H9 (cell line): ENCODE data around the gene ODC1. TPM values are rescaled to one million over a fixed set of nuclear protein-coding genes. Genes with fewer than 3 reads are reported as not detected.

Source experiments
- DNase-seq: peaks from one replicate; pipeline ENCODE4 v3.0.0-alpha.2; 2017
- H2AFZ ChIP-seq: one replicate; pipeline ENCODE4 v1.6.1; 2013; ENCODE audit warnings: mild to moderate bottlenecking, low read length, control low read depth, moderate library complexity
- H2AK5ac ChIP-seq: 2 replicates; pipeline ENCODE4 v1.6.1; 2013; ENCODE audit warnings: low read length, control low read depth, mixed read lengths; ENCODE audit not compliant: insufficient read length
- H2BK120ac ChIP-seq: one replicate; pipeline ENCODE4 v1.6.1; 2013; ENCODE audit warnings: low read depth, mild to moderate bottlenecking, low read length, control low read depth, inconsistent platforms; ENCODE audit not compliant: poor library complexity, severe bottlenecking
- H2BK12ac ChIP-seq: 2 replicates; pipeline ENCODE4 v1.6.1; 2013; ENCODE audit warnings: low read length, control low read depth, mixed read lengths, low read depth; ENCODE audit not compliant: insufficient read length
- H2BK15ac ChIP-seq: 2 replicates; pipeline ENCODE4 v1.6.1; 2013; ENCODE audit warnings: low read depth, low read length, control low read depth
- H2BK20ac ChIP-seq: one replicate; pipeline ENCODE4 v1.6.1; 2013; ENCODE audit warnings: low read depth, mild to moderate bottlenecking, low read length, control low read depth, inconsistent platforms; ENCODE audit not compliant: poor library complexity, severe bottlenecking
- H2BK5ac ChIP-seq: 2 replicates; pipeline ENCODE4 v1.6.1; 2013; ENCODE audit warnings: low read length, control low read depth, mixed read lengths; ENCODE audit not compliant: insufficient read length
- H3K14ac ChIP-seq: 2 replicates; pipeline ENCODE4 v1.6.1; 2013; ENCODE audit warnings: low read length, control low read depth; ENCODE audit not compliant: insufficient read depth
- H3K18ac ChIP-seq: 2 replicates; pipeline ENCODE4 v1.6.1; 2013; ENCODE audit warnings: low read depth, mild to moderate bottlenecking, mixed read lengths, low read length, control low read depth; ENCODE audit not compliant: insufficient read length
- H3K23ac ChIP-seq: 2 replicates; pipeline ENCODE4 v1.6.1; 2013; ENCODE audit warnings: low read length, control low read depth, mixed read lengths, low read depth; ENCODE audit not compliant: insufficient read length
- H3K23me2 ChIP-seq: 2 replicates; pipeline ENCODE4 v1.6.1; 2013; ENCODE audit warnings: low read depth, mild to moderate bottlenecking, mixed read lengths, low read length, control low read depth; ENCODE audit not compliant: insufficient read length, poor library complexity, severe bottlenecking
- H3K27ac ChIP-seq: 2 replicates; pipeline ENCODE4 v1.5.1; 2013; ENCODE audit warnings: low read length, control low read depth, mixed read lengths, low read depth; ENCODE audit not compliant: insufficient read length
- H3K27me3 ChIP-seq: 2 replicates; pipeline ENCODE4 v1.6.1; 2013; ENCODE audit warnings: low read length, control low read depth, inconsistent platforms; ENCODE audit not compliant: insufficient read depth
- H3K4ac ChIP-seq: 2 replicates; pipeline ENCODE4 v1.6.1; 2013; ENCODE audit warnings: low read depth, mild to moderate bottlenecking, control low read depth, inconsistent platforms, low read length, moderate library complexity
- H3K4me1 ChIP-seq: 2 replicates; pipeline ENCODE4 v1.6.1; 2013; ENCODE audit warnings: low read length, control low read depth, inconsistent platforms; ENCODE audit not compliant: insufficient read depth
- H3K4me2 ChIP-seq: 2 replicates; pipeline ENCODE4 v1.6.1; 2013; ENCODE audit warnings: low read length, control low read depth, mixed read lengths; ENCODE audit not compliant: insufficient read length, insufficient read depth
- H3K56ac ChIP-seq: 2 replicates; pipeline ENCODE4 v1.6.1; 2013; ENCODE audit warnings: low read depth, mild to moderate bottlenecking, mixed read lengths, low read length, control low read depth; ENCODE audit not compliant: insufficient read length
- H3K79me1 ChIP-seq: 2 replicates; pipeline ENCODE4 v1.6.1; 2013; ENCODE audit warnings: low read depth, mild to moderate bottlenecking, moderate library complexity, low read length, control low read depth, inconsistent platforms; ENCODE audit not compliant: insufficient read depth, poor library complexity, severe bottlenecking
- H3K79me2 ChIP-seq: 2 replicates; pipeline ENCODE4 v1.6.1; 2013; ENCODE audit warnings: low read length, control low read depth, inconsistent platforms; ENCODE audit not compliant: insufficient read depth
- H3K9ac ChIP-seq: 2 replicates; pipeline ENCODE4 v1.6.1; 2013; ENCODE audit warnings: low read length, control low read depth, mixed read lengths; ENCODE audit not compliant: insufficient read length; ENCODE audit errors: extremely low read depth
- H3K9me3 ChIP-seq: one replicate; pipeline ENCODE4 v1.6.1; 2013; ENCODE audit warnings: low read depth, low read length, inconsistent platforms; ENCODE audit not compliant: control insufficient read depth
- H3T11ph ChIP-seq: one replicate; pipeline ENCODE4 v1.6.1; 2013; ENCODE audit warnings: mild to moderate bottlenecking, low read length, control low read depth, inconsistent platforms
- H4K20me1 ChIP-seq: one replicate; pipeline ENCODE4 v1.6.1; 2013; ENCODE audit not compliant: control insufficient read depth, insufficient read length, insufficient read depth
- H4K5ac ChIP-seq: 2 replicates; pipeline ENCODE4 v1.6.1; 2013; ENCODE audit warnings: low read depth, mild to moderate bottlenecking, mixed read lengths, low read length, control low read depth; ENCODE audit not compliant: insufficient read length
- H4K8ac ChIP-seq: replicated peaks from 2 replicates; pipeline ENCODE4 v1.6.1; 2013; ENCODE audit warnings: low read length, control low read depth, mixed read lengths, low read depth; ENCODE audit not compliant: insufficient read length
- H4K91ac ChIP-seq: 2 replicates; pipeline ENCODE4 v1.6.1; 2013; ENCODE audit warnings: low read depth, mild to moderate bottlenecking, moderate library complexity, mixed read lengths, low read length, control low read depth; ENCODE audit not compliant: insufficient read length
- H3K27ac Mint-ChIP-seq, 3 experiments: 2 replicates in 2 of 3; 3 replicates in 1 of 3; pipeline ENCODE4 v1.8.0; 2020 to 2021; ENCODE audit warnings: mixed read lengths in 3 of 3, mild to moderate bottlenecking in 1 of 3, moderate library complexity in 1 of 3
- H3K27me3 Mint-ChIP-seq: 2 replicates; pipeline ENCODE4 v1.8.0; 2021; ENCODE audit warnings: low read depth, mild to moderate bottlenecking, moderate library complexity, mixed read lengths
- H3K36me3 Mint-ChIP-seq, 3 experiments: 2 replicates in 2 of 3; 3 replicates in 1 of 3; pipeline ENCODE4 v1.8.0; 2020 to 2021; ENCODE audit warnings: low read depth in 3 of 3, mixed read lengths in 3 of 3; ENCODE audit not compliant: insufficient read depth in 1 of 3
- H3K4me1 Mint-ChIP-seq, 2 experiments: 2 replicates each; pipeline ENCODE4 v1.8.0; 2020; ENCODE audit warnings: mixed read lengths in 2 of 2
- H3K4me3 Mint-ChIP-seq, 2 experiments: 2 replicates in 1 of 2; 3 replicates in 1 of 2; pipeline ENCODE4 v1.8.0; 2020 to 2021; ENCODE audit warnings: mild to moderate bottlenecking in 2 of 2, mixed read lengths in 2 of 2, moderate library complexity in 1 of 2
- H3K9me3 Mint-ChIP-seq, 2 experiments: 2 replicates in 1 of 2; 3 replicates in 1 of 2; pipeline ENCODE4 v1.8.0; 2020; ENCODE audit warnings: mild to moderate bottlenecking in 2 of 2, mixed read lengths in 2 of 2, moderate library complexity in 1 of 2
- CTCF ChIP-seq: fragments of 200-600 bp; sonication (generic); conservative IDR thresholded peaks from 3 replicates; pipeline ENCODE4 v1.8.0; 2021; ENCODE audit warnings: antibody characterized with exemption, mild to moderate bottlenecking
- WGBS: extraction: QIAGEN DNeasy Blood & Tissue Kit; methylation state at CpG from one replicate; pipeline ENCODE4 v1.1.7; 2013; ENCODE audit warnings: missing lambda C conversion rate, low lambda C conversion rate, mixed read lengths; ENCODE audit not compliant: insufficient read length; ENCODE audit errors: extremely low coverage; 5-methylcytosine and 5-hydroxymethylcytosine counted together
- total RNA-seq: library from RNA; stranded (reverse); gene quantifications from 2 replicates; pipeline ENCODE4 v1.2.1, GENCODE V29; 2021

The ODC1 gene
- total RNA-seq, 1 experiment from 2014 or later = 48.3 TPM

GRCh38 chr2:10451819-10452218, 3.7 kb upstream of the ODC1 start:
- Histone ChIP-seq H4K5ac (no peak overlapping the region), H3K79me1 (no peaks in the 10 kb centered on the region), H3T11ph (no peak overlapping the region), H2AFZ (no peak overlapping the region), H3K27me3 (peaks cover 3% of the 10 kb centered on the region; the same call in 1 of the 2 replicates), H3K9me3 (no peaks in the 10 kb centered on the region), H2BK120ac (no peak overlapping the region), H3K4me1 (no peaks in the 10 kb centered on the region; the same call in 1 of the 2 replicates), H2BK20ac (no peak overlapping the region), H4K8ac (no peak overlapping the region), H2BK15ac (no peak overlapping the region), H4K20me1 (no peaks in the 10 kb centered on the region), H3K9ac (no peak overlapping the region), H3K23me2 (peaks cover 8% of the 10 kb centered on the region), H2BK12ac (no peak overlapping the region), H3K18ac (no peak overlapping the region), H2BK5ac (no peak overlapping the region), H3K4ac (no peak overlapping the region), H3K23ac (no peak overlapping the region), H2AK5ac (no peak overlapping the region), H3K79me2 (0 out of 2 replicates have a peak, but pooled peaks cover 2% of the 10 kb centered on the region), H3K56ac (no peak overlapping the region), H3K27ac (no peak overlapping the region), H3K4me2 (no peak overlapping the region), H3K14ac (no peak overlapping the region), H4K91ac (no peak overlapping the region)
- Mint-ChIP-seq H3K36me3 (peaks cover 0 to 3% (median 0%) of the 10 kb centered on the region in 3 experiments; a peak in 3 of 7 replicates), H3K9me3 (no peaks in the 10 kb centered on the region), H3K27me3 (peaks cover 22% of the 10 kb centered on the region), H3K27ac (no peak overlapping the region), H3K4me3 (no peak overlapping the region), H3K4me1 (peaks cover 18 to 25% of the 10 kb centered on the region in 2 experiments)
- WGBS = no CpG with 5 or more reads among the region's 6 CpGs
- no peak for TF ChIP-seq CTCF
- no peak for DNase-seq
